K562 (cell line): ENCODE data around the gene ATG13.

ENCODE experiments used
- NRF1 ChIP-seq, 2 experiments: fragments of 450-650 bp; IDR thresholded peaks in 1 of 2; conservative IDR thresholded peaks in 1 of 2; 2 replicates each; pipeline ENCODE4 v1.6.1; 2014; ENCODE audit warnings: mild to moderate bottlenecking in 2 of 2
- RFX7 ChIP-seq: fragments of 250-450 bp; sonication (Bioruptor Pico); IDR thresholded peaks from 2 replicates; pipeline ENCODE4 v1.5.1; 2021; ENCODE audit warnings: mild to moderate bottlenecking
- SMAD1 ChIP-seq: fragments of 150-350 bp; IDR thresholded peaks from 2 replicates; pipeline ENCODE4 v1.6.1; 2014; ENCODE audit warnings: low read length, low read depth; ENCODE audit not compliant: partially characterized antibody
- ZNF121 ChIP-seq: sonication (generic); formaldehyde crosslinking; conservative IDR thresholded peaks from 2 replicates; pipeline ENCODE4 v1.8.0; 2022; ENCODE audit warnings: missing genetic modification reagents

- TF ChIP-seq SMAD1 (no peak), NRF1 (conservative IDR thresholded peaks at IDR 0.05 in 1 of 2, IDR thresholded peaks at IDR 0.05 in 1 of 2) (no peak), RFX7 (CRISPR knock-in tag) (no peak), ZNF121 (CRISPR knock-in tag) (no peak)
Observed at GRCh38 chr11:46698597-46698996, 81.2 kb downstream of the ATG13 start.
